ENCODE data around the gene SRRM2. TPM values are rescaled to one million over a fixed set of nuclear protein-coding genes. Genes with fewer than 3 reads are reported as not detected.

SRRM2 gene
- total RNA-seq, 2 donors from 2014 or later = 118 to 174 TPM

- no peaks in the 10 kb centered on the region for H3K27me3 ChIP-seq
- TF ChIP-seq CTCF (IDR thresholded peaks at IDR 0.05) = no peak
- no peaks in the 10 kb centered on the region for H3K36me3 ChIP-seq
- H3K27ac ChIP-seq = no peak overlapping the region
- no peak for DNase-seq (ENCODE audit: low spot score)
- no peak overlapping the region for H3K4me3 ChIP-seq
- H3K9me3 ChIP-seq = no peaks in the 10 kb centered on the region
- no peaks in the 10 kb centered on the region for H3K4me1 ChIP-seq
Observed at GRCh38 chr16:2744711-2745110, 7.7 kb upstream of the SRRM2 start.

- TF ChIP-seq CTCF (IDR thresholded peaks at IDR 0.05) = no peak
- Histone ChIP-seq H3K9me3 (no peaks in the 10 kb centered on the region), H3K36me3 (no peaks in the 10 kb centered on the region), H3K4me1 (no peaks in the 10 kb centered on the region), H3K4me3 (no peak overlapping the region), H3K27ac (no peak overlapping the region), H3K27me3 (no peaks in the 10 kb centered on the region)
- no peak for DNase-seq (ENCODE audit: low spot score)
Observed at GRCh38 chr16:2745116-2745890, 7.1 kb upstream of the SRRM2 start.

GRCh38 chr16:2745961-2746360 is 6.5 kb upstream of the SRRM2 start:
- H3K27ac ChIP-seq = no peak overlapping the region
- no peaks in the 10 kb centered on the region for H3K4me1 ChIP-seq
- no peak overlapping the region for H3K4me3 ChIP-seq
- H3K9me3 ChIP-seq = no peaks in the 10 kb centered on the region
- no peaks in the 10 kb centered on the region for H3K36me3 ChIP-seq
- no peak for TF ChIP-seq CTCF (IDR thresholded peaks at IDR 0.05)
- no peak for DNase-seq (ENCODE audit: low spot score)
- H3K27me3 ChIP-seq = no peaks in the 10 kb centered on the region

- H3K36me3 ChIP-seq = no peaks in the 10 kb centered on the region
- DNase-seq (ENCODE audit: low spot score) = no peak
- no peaks in the 10 kb centered on the region for H3K27me3 ChIP-seq
- TF ChIP-seq CTCF (IDR thresholded peaks at IDR 0.05) = no peak
- peaks cover 0 to 10% of the 10 kb centered on the region in 2 donors for H3K4me1 ChIP-seq
- no peak overlapping the region for H3K4me3 ChIP-seq
- no peaks in the 10 kb centered on the region for H3K9me3 ChIP-seq
- H3K27ac ChIP-seq = no peak overlapping the region
Observed at GRCh38 chr16:2748757-2749455, 3.5 kb upstream of the SRRM2 start.

GRCh38 chr16:2749476-2749875 is 3.0 kb upstream of the SRRM2 start:
- Histone ChIP-seq H3K4me1 (peaks cover 0 to 15% of the 10 kb centered on the region in 2 donors), H3K36me3 (no peaks in the 10 kb centered on the region), H3K27ac (no peak overlapping the region), H3K27me3 (no peaks in the 10 kb centered on the region), H3K4me3 (no peak overlapping the region), H3K9me3 (no peaks in the 10 kb centered on the region)
- TF ChIP-seq CTCF (IDR thresholded peaks at IDR 0.05) = no peak
- DNase-seq (ENCODE audit: low spot score) = no peak

Data from right atrium auricular region (tissue), 2 donors.